GM19193 (cell line): ENCODE data around the gene OR4C45.

Source experiments
- POLR2A ChIP-seq: IDR thresholded peaks from 4 replicates; pipeline ENCODE4 v1.6.1; 2011; ENCODE audit not compliant: insufficient read depth, insufficient read length; ENCODE audit errors: extremely low read depth

OR4C45 gene

GRCh38 chr11:50032574-50032973, at the start of gene OR4C45:
Gene OR4C45, plus strand, starts transcription at chr11:50032874.
- no peak for TF ChIP-seq POLR2A

GRCh38 chr11:49995565-49995964, 37.1 kb upstream of the OR4C45 start:
- no peak for TF ChIP-seq POLR2A

GRCh38 chr11:50030193-50030592, 2.5 kb upstream of the OR4C45 start:
- TF ChIP-seq POLR2A = no peak

GRCh38 chr11:50037251-50037650, 4.6 kb downstream of the OR4C45 start:
- TF ChIP-seq POLR2A = no peak

GRCh38 chr11:50044647-50045046, 12.0 kb downstream of the OR4C45 start:
- no peak for TF ChIP-seq POLR2A

GRCh38 chr11:50070389-50070788, 37.7 kb downstream of the OR4C45 start:
- no peak for TF ChIP-seq POLR2A

GRCh38 chr11:50071584-50072225, 39.0 kb downstream of the OR4C45 start:
- no peak for TF ChIP-seq POLR2A

- TF ChIP-seq POLR2A = no peak
These were observed 39.8 kb downstream of the OR4C45 start for GRCh38 chr11:50072226-50073112.

- no peak for TF ChIP-seq POLR2A
These were observed 40.7 kb downstream of the OR4C45 start for GRCh38 chr11:50073113-50074105.

- no peak for TF ChIP-seq POLR2A
These were observed 41.5 kb downstream of the OR4C45 start for GRCh38 chr11:50074161-50074560.

- TF ChIP-seq POLR2A = no peak
These were observed 43.2 kb downstream of the OR4C45 start for GRCh38 chr11:50075856-50076255.

GRCh38 chr11:50077526-50077925, 44.9 kb downstream of the OR4C45 start:
- no peak for TF ChIP-seq POLR2A

GRCh38 chr11:50078001-50078400, 45.3 kb downstream of the OR4C45 start:
- no peak for TF ChIP-seq POLR2A

- TF ChIP-seq POLR2A = no peak
These were observed 47.6 kb downstream of the OR4C45 start for GRCh38 chr11:50080256-50080655.
